ENCODE measurements around the gene EFCAB6. TPM values are rescaled to one million over a fixed set of nuclear protein-coding genes. Genes with fewer than 3 reads are reported as not detected.
"Not testable (repeated sequence)": the region's sequence is repeated elsewhere in the genome, so short reads cannot be mapped to it uniquely, and the experiment has no call there.

EFCAB6 gene
- polyA plus RNA-seq, 12 donors, result 0.58 to 1.6 (median 1.2) TPM; not detected in 2

GRCh38 chr22:43711681-43712080 lies 100.4 kb downstream of the EFCAB6 start:
- DNase-seq, result no peak

GRCh38 chr22:43707648-43708047 lies 104.5 kb downstream of the EFCAB6 start:
- DNase-seq, result no peak

GRCh38 chr22:43706571-43707328 lies 105.4 kb downstream of the EFCAB6 start:
- DNase-seq, result no peak

- no peak for DNase-seq
Measured at GRCh38 chr22:43706151-43706550, 106.0 kb downstream of the EFCAB6 start.

GRCh38 chr22:43704051-43704450 lies 108.1 kb downstream of the EFCAB6 start:
- DNase-seq, result no peak

- no peak for DNase-seq
Measured at GRCh38 chr22:43698403-43698802, 113.7 kb downstream of the EFCAB6 start.

DNA sequence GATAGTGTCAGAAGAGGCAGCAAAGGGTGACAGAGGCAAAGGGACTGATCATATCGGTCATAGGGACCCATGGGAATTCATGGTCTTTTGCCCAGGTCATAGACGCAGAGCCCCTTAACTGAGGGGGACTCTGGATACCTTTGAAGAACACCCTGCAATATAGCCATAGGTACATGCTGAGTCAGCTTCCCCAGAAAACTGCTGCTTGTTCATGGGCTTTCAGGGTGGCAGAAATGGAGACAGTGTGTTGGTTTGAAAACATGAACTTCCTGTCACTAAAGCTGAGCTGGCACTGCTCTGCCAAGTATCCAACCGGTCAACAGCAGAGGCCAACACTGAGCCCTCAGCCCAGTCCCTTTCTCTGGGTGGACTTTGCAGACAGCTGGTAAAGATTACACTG lies 114.2 kb downstream of the EFCAB6 start:
- no peak for DNase-seq

- no peak for DNase-seq
Measured at GRCh38 chr22:43693249-43693648, 118.9 kb downstream of the EFCAB6 start.

GRCh38 chr22:43689356-43689755 lies 122.7 kb downstream of the EFCAB6 start:
- DNase-seq, result no peak

GRCh38 chr22:43682851-43683250 lies 129.3 kb downstream of the EFCAB6 start:
- no peak for DNase-seq

DNA sequence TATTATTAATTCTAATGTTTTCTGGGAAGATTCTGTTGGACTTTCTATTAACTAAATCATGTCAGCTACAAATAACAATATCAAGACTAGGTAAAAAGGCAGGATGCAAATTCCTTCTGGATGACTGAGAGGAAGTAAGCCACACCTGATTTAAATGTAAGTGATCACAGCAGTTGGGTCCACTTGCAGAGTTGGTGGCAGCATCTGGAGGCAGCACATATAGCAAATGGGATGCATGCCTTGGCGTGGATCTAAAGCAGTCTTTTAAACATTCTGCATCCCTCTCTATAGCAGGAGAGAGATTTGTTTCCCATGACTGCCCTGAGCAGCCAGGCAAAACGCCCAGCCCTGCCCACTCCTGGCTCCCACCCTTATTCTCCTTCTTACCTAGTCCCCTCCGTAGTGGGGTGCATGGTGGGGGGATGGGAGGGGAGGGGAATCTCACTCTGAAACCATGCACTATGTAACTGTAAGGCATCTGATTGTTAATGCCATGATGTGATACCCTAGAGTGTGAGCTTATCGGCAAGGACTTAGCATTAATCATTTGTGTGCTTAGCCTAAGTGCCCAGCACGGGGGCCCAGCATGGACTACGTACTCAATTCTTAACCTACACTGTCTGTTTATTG lies 130.3 kb downstream of the EFCAB6 start:
- DNase-seq, result no peak

DNA sequence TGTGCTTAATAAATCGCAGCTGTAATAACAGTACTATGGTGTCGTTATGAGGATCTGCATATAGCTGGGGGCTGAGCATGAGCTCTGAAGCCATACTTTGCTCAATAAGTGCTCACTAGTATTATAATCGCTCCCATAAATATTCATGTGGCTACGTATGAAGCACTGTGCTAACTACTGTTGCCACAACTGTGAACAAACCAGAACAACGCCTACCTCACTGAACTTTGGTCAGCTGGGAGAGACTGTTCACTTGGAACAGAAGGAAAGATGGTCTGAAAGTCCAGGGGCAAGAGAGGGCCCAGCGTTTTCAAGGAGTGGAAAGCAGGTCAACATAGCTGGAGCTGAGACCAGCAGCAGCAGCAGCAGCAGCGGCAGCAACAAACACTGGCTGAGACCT lies 141.6 kb downstream of the EFCAB6 start:
- no peak for DNase-seq

DNA sequence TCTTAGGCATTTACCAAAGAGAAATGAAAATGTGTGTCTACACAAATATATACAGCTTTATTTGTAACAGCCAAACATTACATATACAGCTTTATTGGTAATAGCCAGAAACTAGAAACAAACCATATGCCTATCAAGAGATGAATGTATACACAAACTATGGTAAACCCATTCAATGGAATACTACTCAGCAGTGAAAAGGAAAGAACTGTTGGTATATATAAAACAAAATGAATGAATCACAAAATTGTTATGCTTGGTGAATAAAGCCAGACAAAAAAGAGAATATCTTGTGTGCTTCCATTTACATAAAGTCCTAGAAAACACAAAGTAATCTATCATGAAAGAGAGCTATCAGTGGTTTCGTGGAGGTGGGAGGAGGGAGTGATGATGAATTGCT lies 142.9 kb downstream of the EFCAB6 start:
- DNase-seq, result no peak

- DNase-seq, result no peak
Measured at GRCh38 chr22:43667656-43668055, 144.4 kb downstream of the EFCAB6 start.

DNA sequence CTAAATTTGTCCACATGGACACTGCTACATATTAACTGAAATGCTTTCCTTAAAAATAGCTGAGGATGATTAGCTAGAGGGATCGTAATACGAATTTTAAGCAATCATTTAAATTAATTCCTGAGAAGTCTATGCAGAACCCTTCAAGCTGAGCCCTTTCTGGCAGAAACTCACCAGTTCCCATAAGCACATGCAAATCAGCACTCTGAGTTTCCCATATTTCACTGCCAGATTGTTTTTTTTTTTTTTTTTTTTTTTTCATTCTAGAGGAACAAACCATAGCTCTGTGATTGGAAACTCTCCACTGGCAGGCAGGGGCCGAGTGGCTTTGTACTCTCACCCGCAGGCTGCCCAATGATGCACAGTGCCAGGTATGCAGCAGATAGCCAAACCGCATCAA lies 145.6 kb downstream of the EFCAB6 start:
- DNase-seq, result no peak

DNA sequence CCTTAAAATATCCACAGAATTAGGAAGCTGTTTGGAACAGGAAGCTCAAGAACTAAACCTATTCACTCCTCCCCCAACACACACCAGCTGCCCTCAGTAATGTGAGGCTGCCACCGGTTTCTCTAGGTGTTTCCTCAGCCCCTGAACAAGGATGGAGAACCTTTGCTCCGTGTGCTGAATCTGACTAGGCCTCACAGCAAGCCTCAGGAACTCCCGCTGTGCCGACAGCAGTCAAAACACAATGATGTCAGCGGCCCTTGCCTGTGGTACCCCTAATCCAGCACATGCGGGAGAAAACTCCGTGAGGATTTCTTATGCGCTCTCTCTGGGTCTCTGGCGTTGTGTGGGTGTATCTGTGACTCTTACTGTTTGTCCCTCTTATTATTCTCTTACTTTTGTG lies 153.3 kb downstream of the EFCAB6 start:
- DNase-seq, result no peak

GRCh38 chr22:43656581-43656980 lies 155.5 kb downstream of the EFCAB6 start:
- not testable (repeated sequence) for DNase-seq

DNA sequence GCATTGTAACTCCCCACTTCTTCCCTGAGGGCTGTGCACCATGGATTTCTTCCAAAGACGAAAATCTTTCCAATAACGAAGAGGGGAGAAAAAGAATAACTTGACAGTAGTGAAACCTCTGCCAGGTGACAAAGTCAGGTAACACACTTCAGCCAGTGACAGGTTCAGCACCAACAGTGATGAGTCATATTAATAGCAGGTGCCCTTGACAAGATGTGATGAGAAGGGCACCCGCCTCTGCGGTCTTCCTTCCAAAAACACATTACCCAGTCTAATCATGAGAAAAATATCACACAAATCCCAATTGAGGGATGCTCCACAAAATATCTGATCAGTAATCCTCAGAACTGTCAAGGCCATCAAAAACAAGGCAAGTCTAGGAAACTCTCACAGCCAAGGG lies 157.8 kb downstream of the EFCAB6 start:
- DNase-seq, result no peak

- DNase-seq, result no peak
Measured at GRCh38 chr22:43652845-43653244, 159.3 kb downstream of the EFCAB6 start.

- DNase-seq, result no peak
Measured at GRCh38 chr22:43643387-43643786, 168.7 kb downstream of the EFCAB6 start.

- DNase-seq, result no peak
Measured at GRCh38 chr22:43642319-43643206, 169.5 kb downstream of the EFCAB6 start.

DNA sequence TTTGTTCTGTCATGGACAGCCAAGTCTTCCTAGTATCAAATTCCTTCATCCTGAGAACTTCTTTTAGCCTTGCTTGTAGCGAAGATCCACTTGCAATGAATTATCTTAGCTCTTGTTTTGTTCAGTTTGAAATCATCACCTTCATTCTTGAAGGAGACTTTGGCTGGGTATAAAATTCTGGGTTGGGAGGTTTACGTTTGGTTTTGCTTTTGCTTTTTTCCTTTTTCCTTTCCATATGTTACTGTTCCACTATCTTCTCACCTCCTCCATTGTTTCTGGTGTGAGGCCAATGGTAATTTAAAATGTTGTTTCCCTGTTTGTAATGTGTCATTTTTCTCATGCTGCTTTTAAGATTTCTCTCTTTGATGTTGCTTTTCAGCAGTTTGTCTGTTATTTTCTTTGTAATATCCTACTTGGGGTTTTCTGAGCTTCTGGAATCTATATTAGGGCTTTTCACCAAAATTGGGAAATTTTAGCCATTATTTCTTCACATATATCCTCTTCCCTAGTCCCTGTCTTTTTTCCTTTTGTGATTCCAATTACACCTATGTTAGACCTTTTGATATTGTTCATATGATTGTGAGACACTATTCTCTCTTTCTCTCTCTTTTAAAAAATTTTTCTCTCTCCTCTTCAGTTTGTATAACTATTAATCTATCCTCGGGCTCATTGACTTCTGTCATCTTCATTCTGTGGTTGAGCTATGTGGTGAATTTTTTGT lies 172.7 kb downstream of the EFCAB6 start:
- no peak for DNase-seq
